ENCODE data around the gene CLIC4. TPM values are rescaled to one million over a fixed set of nuclear protein-coding genes. Genes with fewer than 3 reads are reported as not detected.
"Not testable (repeated sequence)": the region's sequence is repeated elsewhere in the genome, so short reads cannot be mapped to it uniquely, and the experiment has no call there.

Gene CLIC4
- total RNA-seq, 1 experiment from 2014 or later = 62.7 TPM

DNA sequence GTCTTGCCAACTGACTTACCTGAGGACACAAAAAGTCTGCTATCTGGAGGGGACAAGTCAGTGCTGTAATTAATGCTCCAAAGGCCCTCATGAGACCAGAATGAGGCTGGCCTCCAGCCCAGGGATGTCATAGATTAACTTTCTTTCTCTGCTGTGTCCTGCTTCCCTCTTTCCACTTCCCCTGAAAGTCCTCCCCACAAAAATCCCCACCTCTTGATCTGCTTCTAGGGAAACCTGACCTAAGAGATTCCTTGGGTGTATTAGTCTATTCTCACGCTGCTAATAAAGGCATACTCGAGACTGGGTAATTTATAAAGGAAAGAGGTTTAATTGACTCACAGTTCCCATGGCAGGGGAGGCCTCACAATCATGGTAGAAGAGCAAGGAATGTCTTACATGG lies 145.6 kb downstream of the CLIC4 start:
- peaks cover 6% of the 10 kb centered on the region for H3K9me3 Mint-ChIP-seq (ENCODE audit: low read depth, unreplicated experiment)
- peaks cover 36% of the 10 kb centered on the region for H3K27me3 Mint-ChIP-seq (ENCODE audit: unreplicated experiment)
- DNase-seq = no peak
- TF ChIP-seq, protein P1, sequence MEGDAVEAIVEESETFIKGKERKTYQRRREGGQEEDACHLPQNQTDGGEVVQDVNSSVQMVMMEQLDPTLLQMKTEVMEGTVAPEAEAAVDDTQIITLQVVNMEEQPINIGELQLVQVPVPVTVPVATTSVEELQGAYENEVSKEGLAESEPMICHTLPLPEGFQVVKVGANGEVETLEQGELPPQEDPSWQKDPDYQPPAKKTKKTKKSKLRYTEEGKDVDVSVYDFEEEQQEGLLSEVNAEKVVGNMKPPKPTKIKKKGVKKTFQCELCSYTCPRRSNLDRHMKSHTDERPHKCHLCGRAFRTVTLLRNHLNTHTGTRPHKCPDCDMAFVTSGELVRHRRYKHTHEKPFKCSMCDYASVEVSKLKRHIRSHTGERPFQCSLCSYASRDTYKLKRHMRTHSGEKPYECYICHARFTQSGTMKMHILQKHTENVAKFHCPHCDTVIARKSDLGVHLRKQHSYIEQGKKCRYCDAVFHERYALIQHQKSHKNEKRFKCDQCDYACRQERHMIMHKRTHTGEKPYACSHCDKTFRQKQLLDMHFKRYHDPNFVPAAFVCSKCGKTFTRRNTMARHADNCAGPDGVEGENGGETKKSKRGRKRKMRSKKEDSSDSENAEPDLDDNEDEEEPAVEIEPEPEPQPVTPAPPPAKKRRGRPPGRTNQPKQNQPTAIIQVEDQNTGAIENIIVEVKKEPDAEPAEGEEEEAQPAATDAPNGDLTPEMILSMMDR (IDR thresholded peaks at IDR 0.05; ENCODE audit: unreplicated experiment) = no peak
- BruUV-seq (replicated peaks) = no TSS peak
- H3K27ac Mint-ChIP-seq (ENCODE audit: unreplicated experiment) = no peak overlapping the region
- no peaks in the 10 kb centered on the region for H3K4me1 Mint-ChIP-seq (ENCODE audit: low read depth, unreplicated experiment)
- intact Hi-C loops (cut with micrococcal nuclease; ENCODE audit: unreplicated experiment) = no loop called here
- H3K36me3 Mint-ChIP-seq (ENCODE audit: insufficient read depth, unreplicated experiment) = no peaks in the 10 kb centered on the region
- CTCF ChIA-PET = no interaction called here
- no peak overlapping the region for H3K4me3 Mint-ChIP-seq (ENCODE audit: low read depth, unreplicated experiment)

DNA sequence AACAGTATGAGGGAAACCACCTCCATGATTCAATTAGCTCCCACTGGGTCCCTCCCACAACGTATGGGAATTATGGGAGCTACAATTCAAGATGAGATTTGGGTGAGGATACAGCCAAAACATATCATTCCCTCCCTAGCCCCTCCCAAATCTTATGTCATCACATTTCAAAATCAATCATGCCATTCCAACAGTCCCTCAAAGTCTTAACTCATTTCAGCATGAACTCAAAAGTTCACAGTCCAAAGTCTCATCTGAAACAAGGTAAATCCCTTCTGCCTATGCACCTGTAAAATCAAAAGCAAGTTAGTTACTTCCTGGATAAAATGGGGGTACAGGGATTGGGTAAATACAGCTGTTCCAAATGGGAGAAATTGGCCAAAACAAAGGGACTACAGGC lies 146.1 kb downstream of the CLIC4 start:
- intact Hi-C loops (cut with micrococcal nuclease; ENCODE audit: unreplicated experiment); H3K9me3 Mint-ChIP-seq (ENCODE audit: low read depth, unreplicated experiment); H3K27ac Mint-ChIP-seq (ENCODE audit: unreplicated experiment); H3K4me3 Mint-ChIP-seq (ENCODE audit: low read depth, unreplicated experiment); BruUV-seq (replicated peaks); H3K36me3 Mint-ChIP-seq (ENCODE audit: insufficient read depth, unreplicated experiment); CTCF ChIA-PET; DNase-seq; H3K4me1 Mint-ChIP-seq (ENCODE audit: low read depth, unreplicated experiment): not testable (repeated sequence)
- H3K27me3 Mint-ChIP-seq (ENCODE audit: unreplicated experiment) = peaks cover 36% of the 10 kb centered on the region

DNA sequence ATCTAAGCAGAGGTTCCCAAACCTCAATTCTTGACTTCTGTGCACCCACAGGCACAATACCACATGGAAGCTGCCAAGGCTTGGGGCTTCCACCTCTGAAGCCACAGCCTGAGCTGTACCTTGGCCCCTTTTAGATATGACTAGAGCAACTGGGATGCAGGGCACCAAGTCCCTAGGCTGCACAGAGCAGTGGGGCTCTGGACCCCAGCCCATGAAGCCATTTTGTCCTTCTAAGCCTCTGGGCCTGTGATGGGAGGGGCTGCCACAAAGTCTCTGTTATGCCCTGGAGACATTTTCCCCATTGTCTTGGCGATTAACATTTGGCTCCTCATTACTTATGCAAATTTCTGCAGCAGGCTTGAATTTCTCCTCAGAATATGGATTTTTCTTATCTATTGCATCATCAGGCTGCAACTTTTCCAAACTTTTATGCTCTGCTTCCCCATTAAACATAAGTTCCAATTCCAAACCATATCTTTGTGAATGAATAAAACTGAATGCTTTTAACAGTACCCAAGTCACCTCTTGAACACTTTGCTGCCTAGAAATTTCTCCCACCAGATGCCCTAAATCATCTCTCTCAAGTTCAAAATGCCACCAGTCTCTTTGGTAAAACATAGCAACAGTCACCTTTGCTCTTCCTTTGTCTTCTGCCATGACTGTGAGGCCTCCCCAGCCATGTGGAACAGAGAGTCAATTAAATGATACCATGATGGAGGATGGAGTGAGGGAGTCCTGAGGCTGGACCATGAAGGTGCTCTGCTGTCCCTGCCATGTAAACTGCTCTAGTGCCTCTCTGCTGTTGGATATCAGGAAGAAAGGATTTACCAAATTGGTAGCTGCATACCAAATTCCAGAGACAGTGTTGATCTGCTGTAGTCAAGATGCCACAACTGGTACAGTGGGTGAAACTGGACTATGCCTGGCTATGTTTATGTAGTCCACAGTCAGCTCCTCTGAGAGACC lies 147.2 kb downstream of the CLIC4 start:
- CTCF ChIA-PET = no interaction called here
- intact Hi-C loops (cut with micrococcal nuclease; ENCODE audit: unreplicated experiment) = no loop called here
- Mint-ChIP-seq H3K9me3 (ENCODE audit: low read depth, unreplicated experiment) (peaks cover 6% of the 10 kb centered on the region), H3K27ac (ENCODE audit: unreplicated experiment) (no peak overlapping the region), H3K4me3 (ENCODE audit: low read depth, unreplicated experiment) (no peak overlapping the region), H3K36me3 (ENCODE audit: insufficient read depth, unreplicated experiment) (no peaks in the 10 kb centered on the region), H3K27me3 (ENCODE audit: unreplicated experiment) (peaks cover 31% of the 10 kb centered on the region), H3K4me1 (ENCODE audit: low read depth, unreplicated experiment) (no peaks in the 10 kb centered on the region)
- DNase-seq = no peak
- TF ChIP-seq, protein P1 (IDR thresholded peaks at IDR 0.05; ENCODE audit: unreplicated experiment) = no peak
- no TSS peak for BruUV-seq (replicated peaks)

DNA sequence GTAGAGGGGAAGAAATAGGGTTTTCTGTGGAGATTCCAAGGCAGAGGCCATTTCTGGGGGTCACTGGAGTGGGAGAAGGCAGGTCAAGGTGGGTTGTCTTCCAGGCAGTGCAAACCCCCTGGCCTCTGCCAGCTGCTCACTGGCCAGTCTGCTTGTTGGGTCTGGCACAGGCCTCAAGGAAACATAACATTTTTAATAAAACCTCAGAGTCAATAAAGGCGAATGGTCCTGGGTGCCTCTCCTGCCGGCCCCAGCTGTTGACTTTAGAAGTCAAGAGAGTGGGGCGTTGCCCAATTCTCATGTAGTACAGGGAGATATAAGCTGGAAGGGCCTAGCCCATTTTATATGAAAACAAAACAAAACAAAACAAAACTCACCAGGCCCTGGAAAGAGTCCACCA lies 148.2 kb downstream of the CLIC4 start:
- H3K4me1 Mint-ChIP-seq (ENCODE audit: low read depth, unreplicated experiment) = no peaks in the 10 kb centered on the region
- H3K27me3 Mint-ChIP-seq (ENCODE audit: unreplicated experiment) = peaks cover 29% of the 10 kb centered on the region
- H3K9me3 Mint-ChIP-seq (ENCODE audit: low read depth, unreplicated experiment) = peaks cover 6% of the 10 kb centered on the region
- DNase-seq = no peak
- H3K27ac Mint-ChIP-seq (ENCODE audit: unreplicated experiment) = no peak overlapping the region
- intact Hi-C loops (cut with micrococcal nuclease; ENCODE audit: unreplicated experiment) = no loop called here
- no peak overlapping the region for H3K4me3 Mint-ChIP-seq (ENCODE audit: low read depth, unreplicated experiment)
- TF ChIP-seq, protein P1 (IDR thresholded peaks at IDR 0.05; ENCODE audit: unreplicated experiment) = no peak
- BruUV-seq (replicated peaks) = no TSS peak
- CTCF ChIA-PET = no interaction called here
- no peaks in the 10 kb centered on the region for H3K36me3 Mint-ChIP-seq (ENCODE audit: insufficient read depth, unreplicated experiment)

Other genes with a start within 250 kb of the CLIC4 start
- gene RCAN3, start 242.6 kb upstream of the CLIC4 start, total RNA-seq (2022) = 12.9 and 15.3 TPM in 2 replicates
- gene NCMAP, start 189.4 kb upstream of the CLIC4 start, total RNA-seq (2022) = 63.9 and 78.8 TPM in 2 replicates
- 122 and 130 TPM in 2 replicates for gene SRRM1, start 102.1 kb upstream of the CLIC4 start, total RNA-seq (2022)
- 0.28 and 1.3 TPM in 2 replicates for gene RUNX3, start 184.8 kb downstream of the CLIC4 start, total RNA-seq (2022)

Data from Calu3 (cell line).